GM10266 (cell line): ENCODE data around the gene DCAF7.

Experiments
- DNase-seq: peaks from one replicate; pipeline ENCODE4 v3.0.0; 2012; ENCODE audit errors: extremely low spot score
- CTCF ChIP-seq: IDR thresholded peaks from 2 replicates; pipeline ENCODE4 v1.5.1; 2012; ENCODE audit warnings: mild to moderate bottlenecking, low read depth; ENCODE audit not compliant: control insufficient read depth, insufficient read depth; ENCODE audit errors: missing control alignments

Gene DCAF7

GRCh38 chr17:63622574-63623390 lies 72.5 kb downstream of the DCAF7 start:
- TF ChIP-seq CTCF = no peak
- peak; percentile 85 for DNase-seq

GRCh38 chr17:63623786-63624530 lies 73.7 kb downstream of the DCAF7 start:
- TF ChIP-seq CTCF = no peak
- no peak for DNase-seq

GRCh38 chr17:63624531-63624880 lies 74.2 kb downstream of the DCAF7 start:
- TF ChIP-seq CTCF = no peak
- DNase-seq = no peak

GRCh38 chr17:63626551-63627180 lies 76.4 kb downstream of the DCAF7 start:
- TF ChIP-seq CTCF = no peak
- no peak for DNase-seq

GRCh38 chr17:63629627-63630026 lies 79.3 kb downstream of the DCAF7 start:
- no peak for TF ChIP-seq CTCF
- DNase-seq = no peak

- DNase-seq = no peak
- no peak for TF ChIP-seq CTCF
These were observed 80.8 kb downstream of the DCAF7 start for GRCh38 chr17:63631062-63631461.
